GM10248 (cell line): ENCODE data around the gene MCTP1.

ENCODE experiments used
- CTCF ChIA-PET: fragments of 300-600 bp; sonication (Branson Sonifier 250); formaldehyde crosslinking; extraction: SDS; loops from one replicate; lab custom pipeline; 2021; ENCODE audit warnings: antibody characterized with exemption; lab: Yijun Ruan, JAX
- POLR2A ChIA-PET: fragments of 350-650 bp; sonication (Branson Sonifier 250); formaldehyde crosslinking; extraction: SDS; loops from one replicate; lab custom pipeline; 2020; ENCODE audit warnings: antibody characterized with exemption; lab: Yijun Ruan, JAX
- DNase-seq: peaks from one replicate; pipeline ENCODE4 v3.0.0; 2012; ENCODE audit errors: extremely low spot score
- TF ChIP-seq, protein P1 (sequence below): IDR thresholded peaks from 2 replicates; pipeline ENCODE4 v1.5.1; 2012; ENCODE audit warnings: mild to moderate bottlenecking, low read depth; ENCODE audit errors: extremely low read depth, missing control alignments, control extremely low read depth

Gene MCTP1

GRCh38 chr5:94670726-94671125 is 614.2 kb downstream of the MCTP1 start:
- POLR2A ChIA-PET = no interaction called here
- CTCF ChIA-PET = no interaction called here
- DNase-seq = no peak
- TF ChIP-seq, protein P1, sequence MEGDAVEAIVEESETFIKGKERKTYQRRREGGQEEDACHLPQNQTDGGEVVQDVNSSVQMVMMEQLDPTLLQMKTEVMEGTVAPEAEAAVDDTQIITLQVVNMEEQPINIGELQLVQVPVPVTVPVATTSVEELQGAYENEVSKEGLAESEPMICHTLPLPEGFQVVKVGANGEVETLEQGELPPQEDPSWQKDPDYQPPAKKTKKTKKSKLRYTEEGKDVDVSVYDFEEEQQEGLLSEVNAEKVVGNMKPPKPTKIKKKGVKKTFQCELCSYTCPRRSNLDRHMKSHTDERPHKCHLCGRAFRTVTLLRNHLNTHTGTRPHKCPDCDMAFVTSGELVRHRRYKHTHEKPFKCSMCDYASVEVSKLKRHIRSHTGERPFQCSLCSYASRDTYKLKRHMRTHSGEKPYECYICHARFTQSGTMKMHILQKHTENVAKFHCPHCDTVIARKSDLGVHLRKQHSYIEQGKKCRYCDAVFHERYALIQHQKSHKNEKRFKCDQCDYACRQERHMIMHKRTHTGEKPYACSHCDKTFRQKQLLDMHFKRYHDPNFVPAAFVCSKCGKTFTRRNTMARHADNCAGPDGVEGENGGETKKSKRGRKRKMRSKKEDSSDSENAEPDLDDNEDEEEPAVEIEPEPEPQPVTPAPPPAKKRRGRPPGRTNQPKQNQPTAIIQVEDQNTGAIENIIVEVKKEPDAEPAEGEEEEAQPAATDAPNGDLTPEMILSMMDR = no peak

DNA sequence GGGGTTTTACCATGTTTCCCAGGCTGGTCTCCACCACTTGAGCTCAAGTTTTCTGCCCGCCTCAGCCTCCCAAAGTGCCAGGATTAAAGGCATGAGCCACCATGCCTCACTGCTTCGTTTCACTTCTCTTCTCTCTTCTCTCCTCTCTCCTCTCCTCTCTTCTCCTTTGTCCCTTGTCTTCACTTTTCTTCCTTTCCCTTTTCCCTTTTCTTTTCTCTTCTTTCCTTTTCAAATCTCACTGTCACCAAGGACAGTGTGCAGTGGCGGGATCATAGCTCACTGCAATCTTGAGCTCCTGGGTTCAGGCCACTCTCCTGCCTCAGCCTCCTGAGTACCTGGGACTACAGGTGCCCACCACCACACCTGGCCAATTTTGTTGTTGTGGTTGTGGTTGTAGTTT is 617.0 kb downstream of the MCTP1 start:
- DNase-seq = no peak
- ChIA-PET CTCF (interaction anchor here (0.9 to 1.8 kb wide), 2 partner anchors 15 to 25 kb away, joined by 3 read pairs; no protein-coding TSS in a partner anchor), POLR2A (no interaction called here)
- TF ChIP-seq, protein P1 = no peak

DNA sequence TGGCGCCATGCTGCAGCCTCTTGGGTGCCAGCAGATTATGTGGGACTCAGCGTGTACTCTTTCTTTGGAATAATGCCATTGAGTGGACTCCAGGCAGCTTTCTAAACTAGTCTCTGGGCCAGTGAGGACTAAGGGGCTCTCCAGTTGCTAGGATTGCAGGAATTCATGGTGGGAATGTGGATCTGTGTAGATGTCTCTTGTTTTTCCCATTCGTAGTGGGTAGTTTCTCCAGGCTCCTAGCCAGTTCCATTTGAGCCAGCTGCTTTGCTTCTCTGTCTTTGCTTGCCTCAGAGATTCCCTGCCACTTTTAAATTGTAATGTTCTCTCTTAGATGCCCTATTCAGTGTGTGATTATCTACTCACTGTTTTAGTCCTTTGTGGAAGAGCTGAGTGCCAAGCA is 623.8 kb downstream of the MCTP1 start:
- no peak for DNase-seq
- ChIA-PET CTCF (interaction anchor here (1.0 to 1.3 kb wide), 3 partner anchors 11 to 78 kb away, joined by 3 read pairs; no protein-coding TSS in a partner anchor), POLR2A (no interaction called here)
- TF ChIP-seq, protein P1 = no peak

DNA sequence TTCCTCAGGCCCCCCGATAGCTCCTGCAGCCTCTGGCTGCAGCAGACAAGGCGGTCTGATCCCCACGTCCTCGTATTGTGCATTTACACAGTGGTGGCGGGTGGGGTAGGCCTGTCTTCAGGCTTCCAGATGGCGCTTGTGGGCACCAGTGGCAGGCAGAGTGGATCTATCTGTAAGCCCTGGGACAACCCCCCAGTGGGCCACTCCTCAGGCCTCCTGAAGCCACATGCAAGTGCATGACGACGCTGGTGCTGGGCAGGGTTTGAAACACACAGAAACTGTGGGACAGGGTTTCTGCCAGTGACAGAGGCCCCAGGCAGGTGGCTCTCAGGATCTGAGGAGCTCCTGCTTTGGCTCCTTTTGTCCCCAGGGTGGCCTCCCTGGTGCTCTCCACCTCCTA is 624.4 kb downstream of the MCTP1 start:
- ChIA-PET CTCF (interaction anchor here (1.0 to 1.3 kb wide), 3 partner anchors 12 to 78 kb away, joined by 3 read pairs; no protein-coding TSS in a partner anchor), POLR2A (no interaction called here)
- no peak for DNase-seq
- TF ChIP-seq, protein P1 = no peak

DNA sequence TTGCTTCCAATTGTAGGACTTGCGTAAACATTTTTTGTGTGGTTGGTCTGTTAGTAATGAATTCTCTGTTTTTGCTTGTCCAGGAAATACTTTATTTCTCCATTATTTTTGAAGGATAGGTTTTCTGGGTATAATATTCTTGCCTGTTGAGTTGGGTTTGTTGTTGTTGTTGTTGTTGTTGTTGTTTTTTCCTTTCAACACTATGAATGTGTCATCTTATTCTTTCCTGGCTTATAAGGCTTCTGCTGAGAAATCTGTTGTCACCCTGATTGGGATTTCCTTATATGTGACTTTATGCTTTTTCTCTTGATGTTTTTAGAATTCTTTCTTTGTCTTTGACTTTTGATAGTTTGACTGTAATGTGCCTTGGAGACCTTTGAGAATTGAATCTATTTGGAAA is 626.6 kb downstream of the MCTP1 start:
- CTCF ChIA-PET = no interaction called here
- TF ChIP-seq, protein P1 = no peak

More for the DNA sequence above, 626.6 kb downstream of the MCTP1 start:
- no peak for DNase-seq
- POLR2A ChIA-PET = no interaction called here
